ENCODE measurements around the gene LAMTOR2. TPM values are rescaled to one million over a fixed set of nuclear protein-coding genes. Genes with fewer than 3 reads are reported as not detected.

Gene LAMTOR2
- total and polyA plus RNA-seq, 9 of the 15 experiments (the other 6 are each of a cell fraction or from before 2014, with no cell fraction given): 39.0 to 161 (median 74.6) TPM

DNA sequence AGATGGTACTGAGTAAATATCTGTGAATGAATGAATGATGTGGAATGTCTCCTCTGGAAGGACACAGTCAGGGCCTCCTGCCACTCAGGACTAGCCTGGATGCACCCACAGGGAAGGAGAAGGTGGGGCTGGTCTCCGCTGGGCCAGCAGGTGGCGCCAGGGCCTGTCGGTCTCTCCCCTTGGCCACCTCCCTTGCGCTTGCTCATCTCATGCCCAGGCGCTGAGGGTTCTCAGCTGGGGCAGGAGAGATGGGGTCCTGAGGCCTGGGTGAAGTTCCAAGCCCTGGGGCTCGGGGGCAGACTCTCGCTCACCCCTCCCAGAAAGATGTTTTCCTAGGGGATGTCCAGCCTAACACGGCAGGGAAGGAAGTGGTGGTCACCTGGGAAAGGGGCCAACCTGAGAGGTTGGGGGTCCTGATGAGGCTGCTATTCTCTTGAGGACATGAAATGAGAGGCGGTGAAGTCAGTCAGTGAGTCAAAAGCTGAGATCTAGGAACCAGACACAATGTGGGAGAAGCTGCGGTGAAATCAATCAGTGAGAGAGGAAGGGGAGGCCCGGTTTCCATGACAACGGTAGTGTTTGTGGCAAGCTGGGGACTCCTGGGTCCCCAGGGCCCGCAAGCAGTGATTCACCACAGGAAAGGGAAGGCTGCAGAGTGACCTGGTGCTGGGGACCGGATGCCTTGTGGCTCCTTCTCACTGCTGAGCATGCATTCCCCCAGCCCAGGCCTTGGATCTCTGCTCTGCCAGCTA, 42.2 kb downstream of the LAMTOR2 start (continued):
- TF ChIP-seq, protein P1, sequence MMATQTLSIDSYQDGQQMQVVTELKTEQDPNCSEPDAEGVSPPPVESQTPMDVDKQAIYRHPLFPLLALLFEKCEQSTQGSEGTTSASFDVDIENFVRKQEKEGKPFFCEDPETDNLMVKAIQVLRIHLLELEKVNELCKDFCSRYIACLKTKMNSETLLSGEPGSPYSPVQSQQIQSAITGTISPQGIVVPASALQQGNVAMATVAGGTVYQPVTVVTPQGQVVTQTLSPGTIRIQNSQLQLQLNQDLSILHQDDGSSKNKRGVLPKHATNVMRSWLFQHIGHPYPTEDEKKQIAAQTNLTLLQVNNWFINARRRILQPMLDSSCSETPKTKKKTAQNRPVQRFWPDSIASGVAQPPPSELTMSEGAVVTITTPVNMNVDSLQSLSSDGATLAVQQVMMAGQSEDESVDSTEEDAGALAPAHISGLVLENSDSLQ (IDR thresholded peaks at IDR 0.05): peak; percentile 74; the same call in 1 of the 2 replicates
- no peak for TF ChIP-seq CREB1 (IDR thresholded peaks at IDR 0.05)
- no peak for TF ChIP-seq CREB1 (CRISPR knock-in tag; IDR thresholded peaks at IDR 0.05)
- TF ChIP-seq, protein P2, sequence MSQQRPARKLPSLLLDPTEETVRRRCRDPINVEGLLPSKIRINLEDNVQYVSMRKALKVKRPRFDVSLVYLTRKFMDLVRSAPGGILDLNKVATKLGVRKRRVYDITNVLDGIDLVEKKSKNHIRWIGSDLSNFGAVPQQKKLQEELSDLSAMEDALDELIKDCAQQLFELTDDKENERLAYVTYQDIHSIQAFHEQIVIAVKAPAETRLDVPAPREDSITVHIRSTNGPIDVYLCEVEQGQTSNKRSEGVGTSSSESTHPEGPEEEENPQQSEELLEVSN (IDR thresholded peaks at IDR 0.05; ENCODE audit: borderline replicate concordance in 1 of 2, extremely low read depth in 1 of 2, insufficient read depth in 1 of 2, insufficient read length in 1 of 2, low read depth in 1 of 2, low read length in 1 of 2, poor library complexity in 1 of 2, severe bottlenecking in 1 of 2): no peak
- peak; percentile 34 for TF ChIP-seq SMAD1 (IDR thresholded peaks at IDR 0.05; ENCODE audit: low read depth, low read length, partially characterized antibody)
- TF ChIP-seq ZNF143 (CRISPR knock-in tag; IDR thresholded peaks at IDR 0.05): no peak
- no peak for TF ChIP-seq ARID1B (IDR thresholded peaks at IDR 0.05)
- no peak for TF ChIP-seq RBM15 (IDR thresholded peaks at IDR 0.05; ENCODE audit: insufficient read depth, low read length)
- TF ChIP-seq JUND (IDR thresholded peaks at IDR 0.05; ENCODE audit: borderline replicate concordance, low read depth, low read length): peak; percentile 68; the same call in 1 of the 2 replicates
- TF ChIP-seq JUND (tag; IDR thresholded peaks at IDR 0.05; ENCODE audit: borderline replicate concordance, low read depth, low read length): peak; percentile 28; the same call in 1 of the 3 replicates
- TF ChIP-seq, protein P3, sequence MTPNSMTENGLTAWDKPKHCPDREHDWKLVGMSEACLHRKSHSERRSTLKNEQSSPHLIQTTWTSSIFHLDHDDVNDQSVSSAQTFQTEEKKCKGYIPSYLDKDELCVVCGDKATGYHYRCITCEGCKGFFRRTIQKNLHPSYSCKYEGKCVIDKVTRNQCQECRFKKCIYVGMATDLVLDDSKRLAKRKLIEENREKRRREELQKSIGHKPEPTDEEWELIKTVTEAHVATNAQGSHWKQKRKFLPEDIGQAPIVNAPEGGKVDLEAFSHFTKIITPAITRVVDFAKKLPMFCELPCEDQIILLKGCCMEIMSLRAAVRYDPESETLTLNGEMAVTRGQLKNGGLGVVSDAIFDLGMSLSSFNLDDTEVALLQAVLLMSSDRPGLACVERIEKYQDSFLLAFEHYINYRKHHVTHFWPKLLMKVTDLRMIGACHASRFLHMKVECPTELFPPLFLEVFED (CRISPR knock-in tag; conservative IDR thresholded peaks at IDR 0.05): no peak
- no peak for TF ChIP-seq BRD4 (IDR thresholded peaks at IDR 0.05)
- 0 out of 4 replicates have a peak, but pooled peaks of 1 of the 2 experiments have one; percentile 13 for TF ChIP-seq NONO (IDR thresholded peaks at IDR 0.05; ENCODE audit: low read depth in 2 of 2, low read length in 1 of 2)
- TF ChIP-seq CTCFL (IDR thresholded peaks at IDR 0.05; ENCODE audit: borderline replicate concordance, insufficient read depth, low read depth, low read length, poor library complexity, severe bottlenecking): peak; percentile 82
- TF ChIP-seq MED1 (CRISPR knock-in tag; IDR thresholded peaks at IDR 0.05; ENCODE audit: borderline replicate concordance): no peak
- TF ChIP-seq ZNF436 (CRISPR knock-in tag; IDR thresholded peaks at IDR 0.05): no peak
- TF ChIP-seq BHLHE40 (IDR thresholded peaks at IDR 0.05; ENCODE audit: low read length): peak; percentile 50
- TF ChIP-seq TAL1 (IDR thresholded peaks at IDR 0.05): no peak
- TF ChIP-seq CC2D1A (IDR thresholded peaks at IDR 0.05): peak; percentile 89
- TF ChIP-seq PHF8 (IDR thresholded peaks at IDR 0.05; ENCODE audit: borderline replicate concordance, low read length): no peak
- peak; percentile 67; the same call in 1 of the 2 replicates for TF ChIP-seq GATAD2A (IDR thresholded peaks at IDR 0.05)
- no peak for TF ChIP-seq NR4A1 (CRISPR knock-in tag; IDR thresholded peaks at IDR 0.05)
- TF ChIP-seq NR4A1 (tag; IDR thresholded peaks at IDR 0.05): no peak
- TF ChIP-seq ARID2 (IDR thresholded peaks at IDR 0.05): peak; percentile 91
